Esophagus squamous epithelium (tissue), 5 donors: ENCODE data around the gene EMILIN2. TPM values are rescaled to one million over a fixed set of nuclear protein-coding genes. Genes with fewer than 3 reads are reported as not detected.

Experiments
- DNase-seq: peaks from one replicate; lab custom pipeline; 2025; lab: John Stamatoyannopoulos, UW
- H3K27ac ChIP-seq, 4 donors: fragments of 200-600 bp; sonication (generic); one replicate each; pipeline ENCODE4 v1.5.1; 2016 to 2019; ENCODE audit warnings: mild to moderate bottlenecking in 1 of 4
- H3K27me3 ChIP-seq, 4 donors: fragments of 200-600 bp; sonication (generic); 1 replicate in 3 of 4; 2 replicates in 1 of 4; pipeline versions ENCODE4 v1.5.1 to v1.6.0; 2017 to 2021; ENCODE audit warnings: antibody characterized with exemption in 1 of 4
- H3K36me3 ChIP-seq, 3 donors: fragments of 200-600 bp; sonication (generic); one replicate each; pipeline ENCODE4 v1.5.1; 2016 to 2019
- H3K4me1 ChIP-seq, 3 donors: fragments of 200-600 bp; sonication (generic); one replicate each; pipeline ENCODE4 v1.5.1; 2017 to 2019
- H3K4me3 ChIP-seq, 4 donors: fragments of 200-600 bp; sonication (generic); 1 replicate in 3 of 4; 2 replicates in 1 of 4; pipeline ENCODE4 v1.5.1; 2016 to 2019; ENCODE audit warnings: mild to moderate bottlenecking in 2 of 4, moderate library complexity in 1 of 4
- H3K9me3 ChIP-seq, 3 donors: fragments of 200-600 bp; sonication (generic); one replicate each; pipeline ENCODE4 v1.5.1; 2016 to 2019
- POLR2A ChIP-seq, 4 donors: fragments of 450-650 bp; IDR thresholded peaks; one replicate each; pipeline ENCODE4 v1.6.1; 2017; ENCODE audit warnings: antibody characterized with exemption in 4 of 4, mild to moderate bottlenecking in 4 of 4, moderate library complexity in 3 of 4
- WGBS, 2 donors: methylation state at CpG; one replicate each; pipeline ENCODE4 v1.1.5; 2018; 5-methylcytosine and 5-hydroxymethylcytosine counted together
- intact Hi-C: fragments of 100-400 bp; cut with DNase I; formaldehyde crosslinking; loops from one replicate; pipeline ENCODE4 v1.15.0; 2022
- total RNA-seq, 4 donors: library from RNA; depleted of rRNA; stranded (reverse); fragments of >200 nt; gene quantifications; one replicate each; pipeline ENCODE4 v1.1.0, GENCODE V29; 2016
- TF ChIP-seq, protein P1 (sequence below), 6 experiments: fragments of 450-650 bp in 4 of 6; fragments of 200-600 bp in 2 of 6; sonication (generic) in 2 of 6; IDR thresholded peaks; one replicate each; pipeline ENCODE4 v1.5.1; 2016 to 2019; ENCODE audit warnings: antibody characterized with exemption in 6 of 6, mild to moderate bottlenecking in 4 of 6, moderate library complexity in 4 of 6
- donor health status: DM: yes; HTN: yes; CAD: no.

Gene EMILIN2
- total RNA-seq, 4 donors from 2014 or later = 3.2 to 11.1 (median 5.5) TPM

DNA sequence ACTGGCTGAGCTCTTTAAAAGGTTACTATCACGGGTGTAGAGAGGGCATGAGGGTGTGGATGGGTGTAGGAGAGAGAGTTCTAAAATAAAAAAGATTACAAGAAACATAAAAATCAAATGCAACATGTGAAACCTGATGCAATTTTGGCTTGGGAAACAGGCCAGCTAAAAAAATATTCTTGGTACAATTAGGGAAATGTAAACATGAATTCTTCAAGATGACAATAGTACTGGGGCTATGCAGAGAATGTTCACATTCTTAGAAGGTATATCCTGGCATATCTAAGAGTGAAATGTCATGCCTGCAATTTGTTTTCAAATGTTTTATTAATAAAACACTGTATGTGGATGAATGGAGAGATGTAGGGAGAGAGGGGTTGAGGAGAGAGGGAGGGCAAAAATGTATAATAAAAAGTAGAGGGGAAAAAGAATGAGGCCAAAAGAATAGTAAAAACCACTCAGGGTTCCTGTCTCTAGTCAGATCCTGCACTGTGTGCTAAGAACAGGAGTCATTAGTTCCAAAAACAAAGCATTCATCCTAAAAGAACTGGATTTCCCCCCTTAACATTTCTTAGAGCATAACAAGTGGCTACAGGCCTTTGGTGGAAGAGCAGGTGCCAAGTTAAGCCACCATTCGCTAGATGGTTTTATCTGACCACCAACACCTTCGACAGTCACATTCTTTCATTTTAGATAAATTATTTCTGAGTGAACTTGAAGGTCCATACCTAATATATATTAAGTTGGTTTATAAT lies 88.8 kb downstream of the EMILIN2 start:
- 47 to 54% methylated on average over 3 of the region's 3 CpGs for WGBS, 2 donors
- intact Hi-C loops = loop anchor here (10.0 kb wide), 2 partner anchors 49 to 219 kb away; no protein-coding TSS in a partner anchor
- no peaks in the 10 kb centered on the region for H3K27me3 ChIP-seq
- H3K4me1 ChIP-seq = no peaks in the 10 kb centered on the region
- H3K4me3 ChIP-seq = no peak overlapping the region
- H3K9me3 ChIP-seq = no peaks in the 10 kb centered on the region
- peaks cover 0 to 58% (median 0%) of the 10 kb centered on the region in 3 donors for H3K36me3 ChIP-seq
- DNase-seq = no peak
- no peak overlapping the region for H3K27ac ChIP-seq
- TF ChIP-seq POLR2A (IDR thresholded peaks at IDR 0.05) = no peak
- TF ChIP-seq, protein P1, sequence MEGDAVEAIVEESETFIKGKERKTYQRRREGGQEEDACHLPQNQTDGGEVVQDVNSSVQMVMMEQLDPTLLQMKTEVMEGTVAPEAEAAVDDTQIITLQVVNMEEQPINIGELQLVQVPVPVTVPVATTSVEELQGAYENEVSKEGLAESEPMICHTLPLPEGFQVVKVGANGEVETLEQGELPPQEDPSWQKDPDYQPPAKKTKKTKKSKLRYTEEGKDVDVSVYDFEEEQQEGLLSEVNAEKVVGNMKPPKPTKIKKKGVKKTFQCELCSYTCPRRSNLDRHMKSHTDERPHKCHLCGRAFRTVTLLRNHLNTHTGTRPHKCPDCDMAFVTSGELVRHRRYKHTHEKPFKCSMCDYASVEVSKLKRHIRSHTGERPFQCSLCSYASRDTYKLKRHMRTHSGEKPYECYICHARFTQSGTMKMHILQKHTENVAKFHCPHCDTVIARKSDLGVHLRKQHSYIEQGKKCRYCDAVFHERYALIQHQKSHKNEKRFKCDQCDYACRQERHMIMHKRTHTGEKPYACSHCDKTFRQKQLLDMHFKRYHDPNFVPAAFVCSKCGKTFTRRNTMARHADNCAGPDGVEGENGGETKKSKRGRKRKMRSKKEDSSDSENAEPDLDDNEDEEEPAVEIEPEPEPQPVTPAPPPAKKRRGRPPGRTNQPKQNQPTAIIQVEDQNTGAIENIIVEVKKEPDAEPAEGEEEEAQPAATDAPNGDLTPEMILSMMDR (IDR thresholded peaks at IDR 0.05) = no peak

DNA sequence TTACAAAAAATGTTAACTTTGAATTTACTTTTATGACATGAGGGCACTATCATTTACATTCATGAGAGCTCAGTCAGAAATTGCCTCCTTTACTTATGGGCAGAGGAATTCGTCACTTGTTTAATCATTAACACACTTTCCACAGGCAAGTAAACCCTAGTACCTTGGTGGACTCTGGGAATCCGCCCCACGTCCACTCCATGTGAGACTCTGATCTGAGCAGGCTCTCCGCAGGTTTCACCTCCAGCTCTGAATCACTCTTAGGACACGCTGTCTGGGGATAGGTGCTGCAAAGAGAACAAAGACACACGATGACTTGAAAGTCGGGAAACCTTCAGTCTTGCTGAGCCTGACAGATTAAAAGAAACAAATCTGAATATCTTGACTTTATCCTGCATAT lies 92.5 kb downstream of the EMILIN2 start:
- Histone ChIP-seq H3K27ac (no peak overlapping the region), H3K4me3 (no peak overlapping the region), H3K9me3 (no peaks in the 10 kb centered on the region), H3K36me3 (peaks cover 0 to 41% (median 0%) of the 10 kb centered on the region in 3 donors), H3K27me3 (no peaks in the 10 kb centered on the region), H3K4me1 (no peaks in the 10 kb centered on the region)
- TF ChIP-seq, protein P1 (IDR thresholded peaks at IDR 0.05) = no peak
- TF ChIP-seq POLR2A (IDR thresholded peaks at IDR 0.05) = no peak
- WGBS, 2 donors = 77 to 84% methylated on average over 7 of the region's 7 CpGs
- intact Hi-C loops = loop anchor here (10.0 kb wide), 2 partner anchors 45 to 215 kb away; no protein-coding TSS in a partner anchor
- DNase-seq = no peak

DNA sequence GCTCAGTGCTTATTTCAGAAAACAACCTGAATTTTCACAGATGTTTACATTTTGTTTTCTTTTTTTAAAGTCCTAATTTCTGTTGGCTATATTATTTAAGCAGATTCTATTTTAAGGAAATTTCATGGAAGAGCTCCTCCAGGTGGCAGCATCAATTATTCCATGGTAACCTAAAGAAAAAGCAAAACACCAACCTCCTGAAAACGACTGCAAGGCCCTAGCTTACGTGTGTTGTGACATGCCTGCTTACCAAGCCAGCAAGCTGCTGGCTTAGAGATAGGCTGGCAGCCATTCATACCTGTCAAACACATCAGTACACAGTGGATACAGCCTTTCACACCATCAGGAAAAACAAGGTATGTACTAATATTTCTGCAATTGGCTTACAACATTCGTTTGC lies 101.2 kb downstream of the EMILIN2 start:
- H3K27ac ChIP-seq = no peak overlapping the region
- H3K9me3 ChIP-seq = no peaks in the 10 kb centered on the region
- no peak for DNase-seq
- 11 to 21% methylated on average over 3 of the region's 3 CpGs for WGBS, 2 donors
- intact Hi-C loops = no loop called here
- peaks cover 0 to 41% (median 0%) of the 10 kb centered on the region in 3 donors for H3K36me3 ChIP-seq
- TF ChIP-seq, protein P1 (IDR thresholded peaks at IDR 0.05) = peak in 5 of 6 experiments; percentile 16 to 43 (median 18)
- no peak for TF ChIP-seq POLR2A (IDR thresholded peaks at IDR 0.05)
- H3K27me3 ChIP-seq = no peaks in the 10 kb centered on the region
- no peak overlapping the region for H3K4me3 ChIP-seq
- peaks cover 0 to 10% (median 0%) of the 10 kb centered on the region in 3 donors for H3K4me1 ChIP-seq

DNA sequence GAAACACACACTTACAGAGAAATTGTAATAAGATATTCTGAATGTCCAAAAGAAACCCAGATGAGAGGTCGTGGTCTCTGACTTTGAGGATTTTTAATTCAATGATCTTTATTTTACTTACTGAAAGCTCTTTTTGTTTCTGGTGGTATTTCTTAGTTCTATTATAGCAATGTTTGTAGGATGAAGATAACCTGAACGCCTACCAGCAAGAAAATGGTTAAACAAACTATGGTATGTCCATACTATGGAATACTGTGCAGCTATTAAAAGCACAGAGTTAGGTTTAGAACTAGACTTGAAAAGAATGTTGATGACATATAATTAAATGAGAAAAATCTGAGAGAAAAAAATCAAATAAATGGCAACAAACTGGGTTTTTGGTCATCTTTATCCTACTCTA lies 105.8 kb downstream of the EMILIN2 start:
- no peak for DNase-seq
- no peaks in the 10 kb centered on the region for H3K9me3 ChIP-seq
- no peak overlapping the region for H3K4me3 ChIP-seq
- H3K4me1 ChIP-seq = peaks cover 0 to 10% (median 0%) of the 10 kb centered on the region in 3 donors
- H3K27me3 ChIP-seq = no peaks in the 10 kb centered on the region
- peaks cover 0 to 54% (median 0%) of the 10 kb centered on the region in 3 donors for H3K36me3 ChIP-seq
- intact Hi-C loops = no loop called here
- no peak for TF ChIP-seq POLR2A (IDR thresholded peaks at IDR 0.05)
- TF ChIP-seq, protein P1 (IDR thresholded peaks at IDR 0.05) = no peak
- whole genome bisulfite sequencing, 2 donors = 78 to 93% methylated on average over 2 of the region's 2 CpGs
- H3K27ac ChIP-seq = no peak overlapping the region

DNA sequence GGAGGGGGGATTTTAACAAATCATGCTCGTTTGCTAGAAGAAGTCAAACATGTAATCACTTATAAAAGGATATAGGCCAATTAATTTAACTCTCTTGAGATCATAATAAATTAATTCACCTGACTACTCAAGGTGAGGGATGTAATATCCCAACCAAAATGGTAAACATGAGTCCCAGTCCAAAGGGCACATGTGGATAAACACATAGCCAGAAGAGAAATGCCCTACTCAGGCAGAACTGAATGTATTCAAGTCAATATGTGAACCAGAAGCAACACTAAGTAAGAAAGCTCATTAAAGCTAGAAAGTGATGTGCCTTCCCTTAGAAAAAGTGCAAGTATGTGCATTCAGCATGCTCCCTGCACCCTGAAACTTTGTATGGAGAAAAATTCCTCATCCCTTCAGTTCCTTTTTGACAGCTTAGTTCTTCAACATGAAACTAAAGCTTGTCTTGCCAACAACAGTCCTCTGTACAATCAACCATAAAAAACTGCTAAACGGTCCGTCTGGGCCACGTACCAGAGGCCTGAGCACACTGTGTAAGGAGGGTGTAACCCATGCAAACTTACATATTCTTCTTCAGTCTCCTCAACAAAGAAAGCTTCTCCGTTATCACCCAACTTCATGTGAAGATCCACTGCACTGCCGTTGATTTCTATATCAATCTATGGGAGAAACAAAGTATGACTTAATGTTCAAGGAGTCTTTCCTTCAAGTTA lies 107.3 kb downstream of the EMILIN2 start:
- Histone ChIP-seq H3K4me3 (no peak overlapping the region), H3K36me3 (peaks cover 0 to 54% (median 0%) of the 10 kb centered on the region in 3 donors), H3K27me3 (no peaks in the 10 kb centered on the region), H3K4me1 (peaks cover 0 to 10% (median 9%) of the 10 kb centered on the region in 3 donors), H3K9me3 (no peaks in the 10 kb centered on the region), H3K27ac (no peak overlapping the region)
- no peak for TF ChIP-seq POLR2A (IDR thresholded peaks at IDR 0.05)
- TF ChIP-seq, protein P1 (IDR thresholded peaks at IDR 0.05) = no peak
- no peak for DNase-seq
- intact Hi-C loops = no loop called here
- 88 to 91% methylated on average over 6 of the region's 6 CpGs for WGBS, 2 donors
